ENCODE results near the gene TBX4. TPM values are rescaled to one million over a fixed set of nuclear protein-coding genes. Genes with fewer than 3 reads are reported as not detected.
A peak's percentile ranks its signal among the peaks of the same experiment; 100 is the strongest.

Gene TBX4
- total and polyA plus RNA-seq, 9 of the 15 experiments (the other 6 are each of a cell fraction or from before 2014, with no cell fraction given): not detected

- CTCF ChIA-PET (ENCODE audit: low intra/inter-chr PET ratio): no interaction called here
- no peak overlapping the region for H3K4me2 ChIP-seq (ENCODE audit: insufficient read depth, low read length)
- BruUV-seq (replicated peaks): no TSS peak
- in situ Hi-C loops (cut with MboI) (no loop called here), intact Hi-C loops (cut with micrococcal nuclease) (no loop called here)
- no peaks in the 10 kb centered on the region for H3K36me3 ChIP-seq (ENCODE audit: control insufficient read depth, insufficient read depth, low read length)
- H4K20me1 ChIP-seq (replicated peaks; ENCODE audit: control insufficient read depth, insufficient read depth, low read length): 0 out of 2 replicates have a peak, but pooled peaks cover 4% of the 10 kb centered on the region
- no peak for ATAC-seq
- TF ChIP-seq, protein P1, sequence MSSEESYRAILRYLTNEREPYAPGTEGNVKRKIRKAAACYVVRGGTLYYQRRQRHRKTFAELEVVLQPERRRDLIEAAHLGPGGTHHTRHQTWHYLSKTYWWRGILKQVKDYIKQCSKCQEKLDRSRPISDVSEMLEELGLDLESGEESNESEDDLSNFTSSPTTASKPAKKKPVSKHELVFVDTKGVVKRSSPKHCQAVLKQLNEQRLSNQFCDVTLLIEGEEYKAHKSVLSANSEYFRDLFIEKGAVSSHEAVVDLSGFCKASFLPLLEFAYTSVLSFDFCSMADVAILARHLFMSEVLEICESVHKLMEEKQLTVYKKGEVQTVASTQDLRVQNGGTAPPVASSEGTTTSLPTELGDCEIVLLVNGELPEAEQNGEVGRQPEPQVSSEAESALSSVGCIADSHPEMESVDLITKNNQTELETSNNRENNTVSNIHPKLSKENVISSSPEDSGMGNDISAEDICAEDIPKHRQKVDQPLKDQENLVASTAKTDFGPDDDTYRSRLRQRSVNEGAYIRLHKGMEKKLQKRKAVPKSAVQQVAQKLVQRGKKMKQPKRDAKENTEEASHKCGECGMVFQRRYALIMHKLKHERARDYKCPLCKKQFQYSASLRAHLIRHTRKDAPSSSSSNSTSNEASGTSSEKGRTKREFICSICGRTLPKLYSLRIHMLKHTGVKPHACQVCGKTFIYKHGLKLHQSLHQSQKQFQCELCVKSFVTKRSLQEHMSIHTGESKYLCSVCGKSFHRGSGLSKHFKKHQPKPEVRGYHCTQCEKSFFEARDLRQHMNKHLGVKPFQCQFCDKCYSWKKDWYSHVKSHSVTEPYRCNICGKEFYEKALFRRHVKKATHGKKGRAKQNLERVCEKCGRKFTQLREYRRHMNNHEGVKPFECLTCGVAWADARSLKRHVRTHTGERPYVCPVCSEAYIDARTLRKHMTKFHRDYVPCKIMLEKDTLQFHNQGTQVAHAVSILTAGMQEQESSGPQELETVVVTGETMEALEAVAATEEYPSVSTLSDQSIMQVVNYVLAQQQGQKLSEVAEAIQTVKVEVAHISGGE (CRISPR knock-in tag; IDR thresholded peaks at IDR 0.05): peak in 1 of 3 experiments; percentile 74; a peak in 2 of 6 replicates
- no peak for TF ChIP-seq TAF9B (IDR thresholded peaks at IDR 0.05; ENCODE audit: partially characterized antibody)
- no peak overlapping the region for H2AFZ ChIP-seq (ENCODE audit: low read depth, low read length)
- no peaks in the 10 kb centered on the region for H3K79me2 ChIP-seq (ENCODE audit: control insufficient read depth, insufficient read depth, low read length)
- no peak for DNase-seq (ENCODE audit: extremely low read depth in 1 of 4, low spot score in 3 of 4)
- POLR2A ChIA-PET: interaction anchor here (0.8 kb wide), 1 partner anchor 19 kb away, joined by 3 read pairs; no protein-coding TSS in a partner anchor
- no peak overlapping the region for H3K9ac ChIP-seq (ENCODE audit: insufficient read depth in 1 of 2, low read depth in 2 of 2, low read length in 2 of 2)
- no peaks in the 10 kb centered on the region for H3K9me3 ChIP-seq (replicated peaks; ENCODE audit: control insufficient read depth, insufficient read depth, low read depth, low read length)
- no peaks in the 10 kb centered on the region for H3K9me1 ChIP-seq (ENCODE audit: control insufficient read depth, insufficient read depth, low read length)
- FAIRE-seq: no peak
- peaks cover 0 to 35% of the 10 kb centered on the region in 2 experiments; a peak in 3 of 5 replicates for H3K4me1 ChIP-seq (replicated peaks in 1 of 2; ENCODE audit: control insufficient read depth in 2 of 2, insufficient read depth in 2 of 2, low read length in 2 of 2)
- peaks cover 25 to 65% of the 10 kb centered on the region in 2 experiments for H3K27me3 ChIP-seq (ENCODE audit: control insufficient read depth in 2 of 2, insufficient read depth in 2 of 2, low read length in 2 of 2)
- H3K27ac ChIP-seq (ENCODE audit: extremely low read depth, low read depth, low read length): no peak overlapping the region
- 1% methylated on average over 5 of the region's 5 CpGs for WGBS (ENCODE audit: insufficient coverage, low coverage, missing lambda C conversion rate)
- H3K4me3 ChIP-seq: no peak overlapping the region
Observed at GRCh38 chr17:61458421-61459141, 6.4 kb downstream of the TBX4 start.

All from K562 (cell line).